Caco-2 (cell line): Measurements from ENCODE around the gene LY86. TPM values are rescaled to one million over a fixed set of nuclear protein-coding genes. Genes with fewer than 3 reads are reported as not detected.
A peak's percentile ranks its signal among the peaks of the same experiment; 100 is the strongest.

Source experiments
- BruUV-seq: library from RNA; stranded (reverse); fragments of 400-500 nt; replicated peaks from 2 replicates; lab custom pipeline; 2021; lab: Mats Ljungman, UMichigan
- CTCF ChIA-PET: fragments of 300-600 bp; sonication (Branson Sonifier 250); formaldehyde crosslinking; loops from one replicate; lab custom pipeline; 2022; ENCODE audit warnings: antibody characterized with exemption; lab: Charles Lee
- POLR2A ChIA-PET: fragments of 300-600 bp; sonication (Branson Sonifier 250); formaldehyde crosslinking; loops from one replicate; lab custom pipeline; 2022; ENCODE audit warnings: antibody characterized with exemption; lab: Charles Lee
- DNase-seq, 2 experiments: peaks; one replicate each; pipeline versions ENCODE4 v3.0.0 to v3.0.0-alpha.2; 2020 to 2022
- H3K27me3 ChIP-seq: replicated peaks from 2 replicates; pipeline ENCODE4 v1.6.0; 2011; ENCODE audit warnings: low read length; ENCODE audit not compliant: control insufficient read depth, insufficient read depth
- H3K36me3 ChIP-seq: 2 replicates; pipeline ENCODE4 v1.5.1; 2011; ENCODE audit warnings: low read length; ENCODE audit not compliant: control insufficient read depth, insufficient read depth
- H3K4me1 ChIP-seq: fragments of 250-450 bp; sonication (Bioruptor Pico); 2 replicates; pipeline ENCODE4 v1.5.1; 2020; ENCODE audit warnings: mild to moderate bottlenecking
- H3K4me3 ChIP-seq: 2 replicates; pipeline ENCODE4 v1.5.1; 2011; ENCODE audit warnings: low read depth, mild to moderate bottlenecking, control low read depth, low read length
- H3K9me3 ChIP-seq: fragments of 250-450 bp; sonication (Bioruptor Pico); 2 replicates; pipeline ENCODE4 v1.5.1; 2020; ENCODE audit warnings: mild to moderate bottlenecking, moderate library complexity
- H3K27ac Mint-ChIP-seq: one replicate; pipeline ENCODE4 v1.8.0; 2022; ENCODE audit warnings: mixed read lengths; ENCODE audit not compliant: unreplicated experiment
- H3K27me3 Mint-ChIP-seq: one replicate; pipeline ENCODE4 v1.8.0; 2022; ENCODE audit warnings: mixed read lengths; ENCODE audit not compliant: insufficient read depth, unreplicated experiment
- H3K36me3 Mint-ChIP-seq: one replicate; pipeline ENCODE4 v1.8.0; 2022; ENCODE audit warnings: mild to moderate bottlenecking, mixed read lengths; ENCODE audit not compliant: insufficient read depth, unreplicated experiment
- H3K4me1 Mint-ChIP-seq: one replicate; pipeline ENCODE4 v1.8.0; 2022; ENCODE audit warnings: low read depth, mixed read lengths; ENCODE audit not compliant: unreplicated experiment
- H3K4me3 Mint-ChIP-seq: one replicate; pipeline ENCODE4 v1.8.0; 2022; ENCODE audit warnings: mild to moderate bottlenecking, moderate library complexity, mixed read lengths; ENCODE audit not compliant: unreplicated experiment
- H3K9me3 Mint-ChIP-seq: one replicate; pipeline ENCODE4 v1.8.0; 2022; ENCODE audit warnings: mixed read lengths; ENCODE audit not compliant: unreplicated experiment
- intact Hi-C: fragments of 100-400 bp; cut with micrococcal nuclease; formaldehyde crosslinking; loops from one replicate; pipeline ENCODE4 v1.10.0; 2022; ENCODE audit not compliant: unreplicated experiment
- total RNA-seq: library from RNA; stranded (reverse); gene quantifications from 2 replicates; pipeline ENCODE4 v1.2.3, GENCODE V29; 2022
- TF ChIP-seq, protein P1 (sequence below), 2 experiments: fragments of 200-600 bp in 1 of 2; IDR thresholded peaks; 1 replicate in 1 of 2; 2 replicates in 1 of 2; pipeline versions ENCODE4 v1.5.1 to v1.8.0; 2011 to 2022; ENCODE audit warnings: antibody characterized with exemption in 1 of 2, control low read depth in 1 of 2, inconsistent platforms in 1 of 2, low read depth in 1 of 2, low read length in 1 of 2, mild to moderate bottlenecking in 1 of 2, moderate library complexity in 1 of 2; ENCODE audit not compliant: insufficient read depth in 1 of 2, severe bottlenecking in 1 of 2, unreplicated experiment in 1 of 2

The LY86 gene
- total RNA-seq, 1 experiment from 2014 or later, result not detected

DNA sequence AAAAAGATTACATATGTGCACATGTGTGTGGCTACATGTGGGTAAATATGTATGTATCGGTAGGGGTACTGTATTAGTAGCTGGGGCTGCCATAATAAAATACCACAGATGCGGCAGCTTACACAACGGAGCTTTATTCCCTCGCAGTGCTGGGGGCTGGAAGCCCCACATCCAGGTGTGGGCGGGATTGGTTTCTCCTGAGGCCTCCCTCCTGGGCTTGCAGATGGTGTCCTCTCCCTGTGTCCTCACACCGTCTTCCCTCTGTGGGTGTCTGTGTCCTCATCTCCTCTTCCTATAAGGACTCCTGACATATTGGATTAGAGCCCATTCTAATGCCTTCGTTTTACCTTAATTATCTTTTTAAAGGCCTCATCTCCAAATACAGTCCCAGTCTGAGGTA, 97.7 kb downstream of the LY86 start:
- Histone ChIP-seq H3K27me3 (no peaks in the 10 kb centered on the region), H3K4me3 (no peak overlapping the region), H3K9me3 (peaks cover 2% of the 10 kb centered on the region; the same call in 1 of the 2 replicates), H3K4me1 (peaks cover 24% of the 10 kb centered on the region), H3K36me3 (no peaks in the 10 kb centered on the region)
- Mint-ChIP-seq H3K4me3 (no peak overlapping the region), H3K27ac (no peak overlapping the region), H3K36me3 (no peaks in the 10 kb centered on the region), H3K27me3 (no peaks in the 10 kb centered on the region), H3K4me1 (peaks cover 18% of the 10 kb centered on the region), H3K9me3 (no peaks in the 10 kb centered on the region)
- CTCF ChIA-PET, result no interaction called here
- BruUV-seq, result no TSS peak
- intact Hi-C loops, result no loop called here
- POLR2A ChIA-PET, result no interaction called here
- TF ChIP-seq, protein P1, sequence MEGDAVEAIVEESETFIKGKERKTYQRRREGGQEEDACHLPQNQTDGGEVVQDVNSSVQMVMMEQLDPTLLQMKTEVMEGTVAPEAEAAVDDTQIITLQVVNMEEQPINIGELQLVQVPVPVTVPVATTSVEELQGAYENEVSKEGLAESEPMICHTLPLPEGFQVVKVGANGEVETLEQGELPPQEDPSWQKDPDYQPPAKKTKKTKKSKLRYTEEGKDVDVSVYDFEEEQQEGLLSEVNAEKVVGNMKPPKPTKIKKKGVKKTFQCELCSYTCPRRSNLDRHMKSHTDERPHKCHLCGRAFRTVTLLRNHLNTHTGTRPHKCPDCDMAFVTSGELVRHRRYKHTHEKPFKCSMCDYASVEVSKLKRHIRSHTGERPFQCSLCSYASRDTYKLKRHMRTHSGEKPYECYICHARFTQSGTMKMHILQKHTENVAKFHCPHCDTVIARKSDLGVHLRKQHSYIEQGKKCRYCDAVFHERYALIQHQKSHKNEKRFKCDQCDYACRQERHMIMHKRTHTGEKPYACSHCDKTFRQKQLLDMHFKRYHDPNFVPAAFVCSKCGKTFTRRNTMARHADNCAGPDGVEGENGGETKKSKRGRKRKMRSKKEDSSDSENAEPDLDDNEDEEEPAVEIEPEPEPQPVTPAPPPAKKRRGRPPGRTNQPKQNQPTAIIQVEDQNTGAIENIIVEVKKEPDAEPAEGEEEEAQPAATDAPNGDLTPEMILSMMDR (IDR thresholded peaks at IDR 0.05; ENCODE audit: insufficient read depth in 1 of 2, low read depth in 1 of 2, low read length in 1 of 2, severe bottlenecking in 1 of 2, unreplicated experiment in 1 of 2), result no peak
- no peak for DNase-seq

DNA sequence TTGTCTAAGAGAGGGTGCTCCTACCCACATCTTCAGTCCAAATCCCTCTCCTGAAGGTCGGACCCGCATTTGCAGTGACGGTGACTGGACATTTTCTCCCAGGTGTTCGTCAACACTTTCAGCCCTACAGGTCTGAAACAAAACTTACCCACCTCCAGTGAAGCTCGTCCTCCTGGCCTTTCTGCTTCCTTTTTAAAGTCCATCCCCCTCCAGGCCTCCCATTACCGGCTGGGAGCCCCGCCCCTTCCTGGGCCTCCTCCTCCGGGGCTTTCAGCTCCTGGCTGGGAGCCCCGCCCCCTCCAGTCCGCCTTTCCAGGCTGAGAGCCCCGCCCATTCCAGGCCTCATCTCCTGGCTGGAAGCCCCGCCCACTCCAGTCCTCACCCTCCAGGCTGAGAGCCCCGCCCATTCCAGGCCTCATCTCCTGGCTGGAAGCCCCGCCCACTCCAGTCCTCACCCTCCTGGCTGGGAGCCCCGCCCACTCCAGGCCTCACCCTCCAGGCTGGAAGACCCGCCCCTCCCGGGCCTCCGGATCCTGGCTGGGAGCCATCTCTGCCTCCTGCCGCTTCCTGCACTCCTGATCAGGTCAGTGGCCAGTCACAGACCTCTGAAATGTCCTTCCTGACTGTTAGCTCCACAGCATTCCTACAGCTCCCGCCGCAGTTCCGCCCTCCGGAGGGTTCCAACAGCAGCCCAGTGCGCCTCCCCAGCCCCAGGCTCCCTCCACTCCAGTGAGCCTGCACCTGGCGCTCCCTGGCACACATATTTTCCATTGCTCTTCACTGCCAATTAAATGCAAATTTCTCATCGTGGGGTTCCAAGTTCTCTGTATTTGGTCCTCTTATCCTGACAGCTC, 98.5 kb downstream of the LY86 start:
- ChIA-PET POLR2A (interaction anchor here (0.7 kb wide), 1 partner anchor 401 kb away, joined by 10 read pairs; no protein-coding TSS in a partner anchor), CTCF (interaction anchor here (0.8 kb wide), 1 partner anchor 17 kb away, joined by 7 read pairs; no protein-coding TSS in a partner anchor)
- TF ChIP-seq, protein P1 (IDR thresholded peaks at IDR 0.05; ENCODE audit: insufficient read depth in 1 of 2, low read depth in 1 of 2, low read length in 1 of 2, severe bottlenecking in 1 of 2, unreplicated experiment in 1 of 2), result no peak
- Mint-ChIP-seq H3K4me3 (peak overlapping the region; percentile 65), H3K9me3 (no peaks in the 10 kb centered on the region), H3K36me3 (no peaks in the 10 kb centered on the region), H3K27me3 (no peaks in the 10 kb centered on the region), H3K4me1 (peaks cover 18% of the 10 kb centered on the region), H3K27ac (peak overlapping the region; percentile 71)
- no TSS peak for BruUV-seq
- H3K27me3 ChIP-seq, result no peaks in the 10 kb centered on the region
- no peaks in the 10 kb centered on the region for H3K36me3 ChIP-seq
- H3K4me3 ChIP-seq, result peak overlapping the region; percentile 20
- peaks cover 24% of the 10 kb centered on the region for H3K4me1 ChIP-seq
- peaks cover 6% of the 10 kb centered on the region; the same call in 1 of the 2 replicates for H3K9me3 ChIP-seq
- DNase-seq, result peak; percentile 92 to 96
- intact Hi-C loops, result no loop called here

DNA sequence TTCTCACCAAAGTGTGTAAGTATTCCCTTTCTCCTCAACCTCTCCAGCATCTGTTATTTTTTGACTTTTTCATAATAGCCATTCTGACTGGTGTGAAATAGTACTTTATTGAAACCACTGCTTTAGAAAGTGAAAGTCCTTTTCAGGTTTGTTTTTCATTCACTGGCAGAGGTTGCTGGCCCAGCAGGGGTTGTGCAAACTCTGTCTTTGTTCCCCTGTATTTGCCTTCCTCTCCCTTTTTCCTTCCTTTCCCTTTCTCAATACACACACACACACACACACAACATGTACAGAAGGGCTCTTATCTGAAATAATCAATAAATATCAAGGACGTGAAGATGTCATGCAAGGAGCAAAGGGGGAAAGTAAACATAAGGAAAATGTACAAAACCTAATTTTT, 99.8 kb downstream of the LY86 start:
- TF ChIP-seq, protein P1 (IDR thresholded peaks at IDR 0.05; ENCODE audit: insufficient read depth in 1 of 2, low read depth in 1 of 2, low read length in 1 of 2, severe bottlenecking in 1 of 2, unreplicated experiment in 1 of 2), result no peak
- H3K27me3 Mint-ChIP-seq, result no peaks in the 10 kb centered on the region
- H3K9me3 Mint-ChIP-seq, result no peaks in the 10 kb centered on the region
- Histone ChIP-seq H3K27me3 (no peaks in the 10 kb centered on the region), H3K4me3 (no peak overlapping the region), H3K9me3 (peaks cover 6% of the 10 kb centered on the region; the same call in 1 of the 2 replicates), H3K36me3 (no peaks in the 10 kb centered on the region), H3K4me1 (peaks cover 21% of the 10 kb centered on the region)
- H3K4me3 Mint-ChIP-seq, result peak overlapping the region; percentile 3
- POLR2A ChIA-PET, result no interaction called here
- intact Hi-C loops, result no loop called here
- no peak for DNase-seq
- H3K4me1 Mint-ChIP-seq, result peaks cover 12% of the 10 kb centered on the region
- CTCF ChIA-PET, result no interaction called here
- H3K36me3 Mint-ChIP-seq, result no peaks in the 10 kb centered on the region
- no peak overlapping the region for H3K27ac Mint-ChIP-seq
- no TSS peak for BruUV-seq
